IMR-90 (cell line): ENCODE results near the gene USP9X.

Experiments used
- CEBPB ChIP-seq: IDR thresholded peaks from 2 replicates; pipeline ENCODE4 v1.6.1; 2012; ENCODE audit warnings: low read depth, low read length, improper control_type of control experiment
- CHD1 ChIP-seq: IDR thresholded peaks from 2 replicates; pipeline ENCODE4 v1.6.1; 2012; ENCODE audit warnings: low read depth, low read length, improper control_type of control experiment
- CTCF ChIP-seq: conservative IDR thresholded peaks from 2 replicates; pipeline ENCODE4 v1.5.1; 2012; ENCODE audit warnings: mild to moderate bottlenecking, low read depth, low read length, improper control_type of control experiment
- FOS ChIP-seq: fragments of 150-350 bp; IDR thresholded peaks from 2 replicates; pipeline ENCODE4 v1.6.1; 2016; ENCODE audit warnings: low read depth, low read length
- MXI1 ChIP-seq: IDR thresholded peaks from 2 replicates; pipeline ENCODE4 v1.6.1; 2012; ENCODE audit warnings: low read depth, mild to moderate bottlenecking, low read length, moderate library complexity, borderline replicate concordance
- POLR2A ChIP-seq: IDR thresholded peaks from 2 replicates; pipeline ENCODE4 v1.6.1; 2012; ENCODE audit warnings: mild to moderate bottlenecking, low read depth, low read length
- RAD21 ChIP-seq: IDR thresholded peaks from 2 replicates; pipeline ENCODE4 v1.6.1; 2012; ENCODE audit warnings: low read length, improper control_type of control experiment
- RCOR1 ChIP-seq: IDR thresholded peaks from 2 replicates; pipeline ENCODE4 v1.6.1; 2012; ENCODE audit warnings: mild to moderate bottlenecking, low read length, improper control_type of control experiment; ENCODE audit not compliant: insufficient replicate concordance
- SMC3 ChIP-seq: fragments of 150-350 bp; IDR thresholded peaks from 2 replicates; pipeline ENCODE4 v1.6.1; 2016; ENCODE audit warnings: low read depth, mild to moderate bottlenecking, antibody characterized with exemption, low read length, moderate library complexity
- TF ChIP-seq, protein P1 (sequence below): fragments of 150-350 bp; IDR thresholded peaks from 2 replicates; pipeline ENCODE4 v1.6.1; 2016; ENCODE audit warnings: low read depth, mild to moderate bottlenecking, low read length, moderate library complexity, borderline replicate concordance

DNA sequence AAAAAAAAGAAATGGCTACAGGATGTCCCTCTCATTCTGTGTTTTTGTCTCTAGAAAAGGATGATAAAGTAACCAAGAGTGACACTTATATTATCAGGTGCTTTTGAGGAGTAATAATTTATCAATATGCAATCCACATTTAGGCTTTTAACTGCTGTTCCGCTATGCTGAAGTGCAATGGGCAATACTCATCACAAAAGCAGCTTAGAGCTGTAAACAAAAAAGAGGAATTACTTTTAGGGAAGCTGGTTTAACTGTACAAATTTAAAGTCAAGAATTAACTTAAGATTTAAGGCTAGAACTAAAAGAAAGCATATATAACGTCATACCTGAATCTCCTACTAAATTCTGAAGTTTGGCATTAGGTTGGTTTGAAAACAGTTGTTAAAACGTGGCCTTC, 155.3 kb downstream of the USP9X start:
- TF ChIP-seq SMC3, result no peak
- TF ChIP-seq RCOR1, result no peak
- no peak for TF ChIP-seq CTCF
- no peak for TF ChIP-seq POLR2A
- TF ChIP-seq MXI1, result no peak
- no peak for TF ChIP-seq RAD21
- TF ChIP-seq CEBPB, result no peak
- TF ChIP-seq, protein P1, sequence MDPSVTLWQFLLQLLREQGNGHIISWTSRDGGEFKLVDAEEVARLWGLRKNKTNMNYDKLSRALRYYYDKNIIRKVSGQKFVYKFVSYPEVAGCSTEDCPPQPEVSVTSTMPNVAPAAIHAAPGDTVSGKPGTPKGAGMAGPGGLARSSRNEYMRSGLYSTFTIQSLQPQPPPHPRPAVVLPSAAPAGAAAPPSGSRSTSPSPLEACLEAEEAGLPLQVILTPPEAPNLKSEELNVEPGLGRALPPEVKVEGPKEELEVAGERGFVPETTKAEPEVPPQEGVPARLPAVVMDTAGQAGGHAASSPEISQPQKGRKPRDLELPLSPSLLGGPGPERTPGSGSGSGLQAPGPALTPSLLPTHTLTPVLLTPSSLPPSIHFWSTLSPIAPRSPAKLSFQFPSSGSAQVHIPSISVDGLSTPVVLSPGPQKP, result no peak
- TF ChIP-seq CHD1, result no peak
- no peak for TF ChIP-seq FOS
